Measurements from ENCODE around the gene TCF23.
"Not testable (repeated sequence)": the region's sequence is repeated elsewhere in the genome, so short reads cannot be mapped to it uniquely, and the experiment has no call there.

The TCF23 gene

DNA sequence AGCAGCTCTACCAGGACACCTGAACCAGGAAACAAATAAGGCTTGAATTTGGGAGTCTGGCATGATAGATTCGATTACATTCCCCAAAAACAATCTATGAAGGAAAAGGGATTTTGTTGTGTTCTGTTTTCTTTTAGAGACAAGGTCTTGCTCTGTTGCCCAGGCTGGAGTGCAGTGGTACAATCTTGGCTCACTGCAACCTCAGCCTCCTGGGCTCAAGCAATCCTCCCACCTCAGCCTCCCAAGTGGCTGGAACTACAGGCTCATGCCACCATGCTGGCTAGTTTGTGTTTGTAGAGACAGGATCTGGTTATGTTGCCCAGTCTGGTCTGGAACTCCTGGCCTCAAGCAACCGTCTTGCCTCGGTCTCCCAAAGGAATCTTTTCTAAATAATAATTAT, 49.3 kb downstream of the TCF23 start:
- 100% methylated on average over 3 of the region's 3 CpGs for WGBS
- not testable (repeated sequence) for H3K23ac ChIP-seq (ENCODE audit: low read length in 2 of 2); H3K27ac ChIP-seq (ENCODE audit: low read length, poor library complexity, severe bottlenecking); H4K8ac ChIP-seq (ENCODE audit: low read length); H2AFZ ChIP-seq (ENCODE audit: low read depth, low read length); H2BK15ac ChIP-seq (ENCODE audit: low read depth, poor library complexity, severe bottlenecking); H3K4me1 ChIP-seq (ENCODE audit: control insufficient read depth, insufficient read depth, low read depth, low read length); H3K27me3 ChIP-seq (ENCODE audit: control insufficient read depth in 1 of 2, insufficient read depth in 1 of 2, low read length in 2 of 2); H2BK12ac ChIP-seq (ENCODE audit: low read length in 2 of 2); H3K4ac ChIP-seq (ENCODE audit: low read depth in 1 of 2, low read length in 2 of 2); H2BK120ac ChIP-seq (ENCODE audit: low read depth, low read length); H4K91ac ChIP-seq (ENCODE audit: low read length); H3K4me3 ChIP-seq (ENCODE audit: insufficient read depth in 1 of 2, low read depth in 1 of 2, low read length in 2 of 2); H2AK5ac ChIP-seq (ENCODE audit: low read length, severe bottlenecking); H3K9me3 ChIP-seq (ENCODE audit: control insufficient read depth, low read length); H3K14ac ChIP-seq (ENCODE audit: low read length in 2 of 2); H3K18ac ChIP-seq (ENCODE audit: low read depth in 1 of 2, low read length in 2 of 2); H3K4me2 ChIP-seq (ENCODE audit: low read length, poor library complexity, severe bottlenecking); H2BK5ac ChIP-seq (ENCODE audit: low read depth, low read length, poor library complexity, severe bottlenecking); DNase-seq; H3K9ac ChIP-seq (ENCODE audit: low read length); H3K79me1 ChIP-seq (replicated peaks; ENCODE audit: low read length, poor library complexity, severe bottlenecking)
- peaks cover 21 to 29% of the 10 kb centered on the region in 2 experiments for H3K36me3 ChIP-seq (ENCODE audit: control insufficient read depth in 1 of 2, insufficient read depth in 2 of 2, low read depth in 1 of 2, low read length in 2 of 2)

DNA sequence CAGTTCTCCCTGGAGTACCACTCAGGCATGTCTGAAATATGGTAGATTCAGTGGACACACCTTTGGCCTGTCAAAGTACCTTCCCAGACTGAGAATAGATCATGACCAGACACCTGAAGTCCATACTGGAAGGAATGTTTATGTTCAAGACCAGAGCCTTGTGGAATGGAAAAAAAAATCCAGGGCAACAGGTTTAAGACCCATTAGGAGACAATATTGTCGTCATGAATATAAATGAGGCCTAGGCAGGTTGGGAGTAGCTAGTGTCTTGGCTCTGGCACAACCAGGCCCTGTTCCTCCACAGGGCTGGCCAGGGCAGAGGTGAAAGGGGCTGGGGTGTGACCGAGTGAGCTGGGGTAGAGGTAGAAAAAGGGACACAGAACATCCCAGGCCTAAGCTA, 49.8 kb downstream of the TCF23 start:
- no peak overlapping the region for H3K23ac ChIP-seq (ENCODE audit: low read length in 2 of 2)
- no peak overlapping the region for H2AK5ac ChIP-seq (ENCODE audit: low read length, severe bottlenecking)
- H4K91ac ChIP-seq (ENCODE audit: low read length), result no peak overlapping the region
- DNase-seq, result no peak
- no peaks in the 10 kb centered on the region for H3K79me1 ChIP-seq (replicated peaks; ENCODE audit: low read length, poor library complexity, severe bottlenecking)
- no peak overlapping the region for H3K18ac ChIP-seq (ENCODE audit: low read depth in 1 of 2, low read length in 2 of 2)
- H3K4ac ChIP-seq (ENCODE audit: low read depth in 1 of 2, low read length in 2 of 2), result no peak overlapping the region
- H3K27me3 ChIP-seq (ENCODE audit: control insufficient read depth in 1 of 2, insufficient read depth in 1 of 2, low read length in 2 of 2), result peaks cover 0 to 4% of the 10 kb centered on the region in 2 experiments
- H2AFZ ChIP-seq (ENCODE audit: low read depth, low read length), result no peak overlapping the region
- H2BK5ac ChIP-seq (ENCODE audit: low read depth, low read length, poor library complexity, severe bottlenecking), result no peak overlapping the region
- H3K4me1 ChIP-seq (ENCODE audit: control insufficient read depth, insufficient read depth, low read depth, low read length), result peaks cover 1% of the 10 kb centered on the region
- no peak overlapping the region for H3K4me2 ChIP-seq (ENCODE audit: low read length, poor library complexity, severe bottlenecking)
- H3K36me3 ChIP-seq (ENCODE audit: control insufficient read depth in 1 of 2, insufficient read depth in 2 of 2, low read depth in 1 of 2, low read length in 2 of 2), result peaks cover 23 to 35% of the 10 kb centered on the region in 2 experiments
- no peak overlapping the region for H2BK15ac ChIP-seq (ENCODE audit: low read depth, poor library complexity, severe bottlenecking)
- no peak overlapping the region for H3K4me3 ChIP-seq (ENCODE audit: insufficient read depth in 1 of 2, low read depth in 1 of 2, low read length in 2 of 2)
- H2BK120ac ChIP-seq (ENCODE audit: low read depth, low read length), result no peak overlapping the region
- no peak overlapping the region for H2BK12ac ChIP-seq (ENCODE audit: low read length in 2 of 2)
- H4K8ac ChIP-seq (ENCODE audit: low read length), result no peak overlapping the region
- H3K9ac ChIP-seq (ENCODE audit: low read length), result no peak overlapping the region
- WGBS, result 98% methylated on average over 2 of the region's 2 CpGs
- H3K27ac ChIP-seq (ENCODE audit: low read length, poor library complexity, severe bottlenecking), result no peak overlapping the region
- no peaks in the 10 kb centered on the region for H3K9me3 ChIP-seq (ENCODE audit: control insufficient read depth, low read length)
- no peak overlapping the region for H3K14ac ChIP-seq (ENCODE audit: low read length in 2 of 2)

DNA sequence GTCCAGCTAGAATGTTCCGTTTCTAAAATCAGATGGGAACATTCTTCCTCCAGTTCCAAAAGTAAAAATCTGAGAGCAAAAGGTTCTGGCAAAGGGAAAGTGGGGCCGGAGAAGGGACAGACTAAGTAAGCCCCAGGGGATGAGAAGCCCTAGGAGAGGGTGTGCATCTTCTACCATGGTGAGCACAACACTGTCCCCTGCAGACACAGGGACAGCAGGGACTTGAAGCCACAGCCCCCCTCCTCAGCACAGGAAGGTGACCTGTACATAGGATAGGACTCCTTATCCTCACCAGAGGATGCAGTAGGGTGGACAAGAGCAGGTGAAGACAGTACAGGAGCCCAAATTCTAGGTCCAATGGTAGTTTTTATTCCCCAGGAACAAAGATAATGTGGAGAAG, 50.4 kb downstream of the TCF23 start:
- H3K27me3 ChIP-seq (ENCODE audit: control insufficient read depth in 1 of 2, insufficient read depth in 1 of 2, low read length in 2 of 2), result peaks cover 0 to 4% of the 10 kb centered on the region in 2 experiments
- H2AFZ ChIP-seq (ENCODE audit: low read depth, low read length), result no peak overlapping the region
- no peak overlapping the region for H3K4ac ChIP-seq (ENCODE audit: low read depth in 1 of 2, low read length in 2 of 2)
- no peak overlapping the region for H3K4me2 ChIP-seq (ENCODE audit: low read length, poor library complexity, severe bottlenecking)
- DNase-seq, result no peak
- whole genome bisulfite sequencing, result 100% methylated on average over 1 of the region's 2 CpGs
- peaks cover 29 to 41% of the 10 kb centered on the region in 2 experiments for H3K36me3 ChIP-seq (ENCODE audit: control insufficient read depth in 1 of 2, insufficient read depth in 2 of 2, low read depth in 1 of 2, low read length in 2 of 2)
- no peak overlapping the region for H3K14ac ChIP-seq (ENCODE audit: low read length in 2 of 2)
- no peak overlapping the region for H2BK120ac ChIP-seq (ENCODE audit: low read depth, low read length)
- no peak overlapping the region for H4K8ac ChIP-seq (ENCODE audit: low read length)
- H3K4me3 ChIP-seq (ENCODE audit: insufficient read depth in 1 of 2, low read depth in 1 of 2, low read length in 2 of 2), result no peak overlapping the region
- no peak overlapping the region for H3K9ac ChIP-seq (ENCODE audit: low read length)
- no peak overlapping the region for H2AK5ac ChIP-seq (ENCODE audit: low read length, severe bottlenecking)
- H3K23ac ChIP-seq (ENCODE audit: low read length in 2 of 2), result no peak overlapping the region
- H3K27ac ChIP-seq (ENCODE audit: low read length, poor library complexity, severe bottlenecking), result no peak overlapping the region
- no peak overlapping the region for H2BK12ac ChIP-seq (ENCODE audit: low read length in 2 of 2)
- no peaks in the 10 kb centered on the region for H3K9me3 ChIP-seq (ENCODE audit: control insufficient read depth, low read length)
- H2BK5ac ChIP-seq (ENCODE audit: low read depth, low read length, poor library complexity, severe bottlenecking), result no peak overlapping the region
- H2BK15ac ChIP-seq (ENCODE audit: low read depth, poor library complexity, severe bottlenecking), result no peak overlapping the region
- no peak overlapping the region for H3K18ac ChIP-seq (ENCODE audit: low read depth in 1 of 2, low read length in 2 of 2)
- no peak overlapping the region for H4K91ac ChIP-seq (ENCODE audit: low read length)
- H3K79me1 ChIP-seq (replicated peaks; ENCODE audit: low read length, poor library complexity, severe bottlenecking), result no peaks in the 10 kb centered on the region
- H3K4me1 ChIP-seq (ENCODE audit: control insufficient read depth, insufficient read depth, low read depth, low read length), result peaks cover 1% of the 10 kb centered on the region

DNA sequence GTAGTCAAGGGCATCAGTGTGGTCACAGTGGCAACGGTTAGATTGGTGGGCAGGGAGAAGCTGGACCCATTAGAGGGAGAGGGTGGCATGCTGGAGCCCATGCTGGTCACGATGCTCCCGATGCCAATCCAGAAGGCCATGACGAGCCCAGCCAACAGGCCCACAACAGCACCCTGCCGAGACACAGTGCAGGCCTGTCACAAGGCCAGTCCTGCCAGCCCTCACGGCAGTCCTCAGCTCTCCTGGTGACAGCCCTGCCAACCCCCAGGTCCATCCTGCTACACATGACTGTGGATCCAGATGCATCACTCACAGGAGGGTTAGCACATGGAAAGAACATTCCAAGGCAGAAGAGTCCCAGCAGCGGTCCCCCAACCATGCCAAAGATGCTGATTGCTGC, 52.9 kb downstream of the TCF23 start:
- no peaks in the 10 kb centered on the region for H3K79me1 ChIP-seq (replicated peaks; ENCODE audit: low read length, poor library complexity, severe bottlenecking)
- no peak overlapping the region for H3K27ac ChIP-seq (ENCODE audit: low read length, poor library complexity, severe bottlenecking)
- H3K4me2 ChIP-seq (ENCODE audit: low read length, poor library complexity, severe bottlenecking), result no peak overlapping the region
- 96% methylated on average over 7 of the region's 7 CpGs for WGBS
- no peak overlapping the region for H3K4me3 ChIP-seq (ENCODE audit: insufficient read depth in 1 of 2, low read depth in 1 of 2, low read length in 2 of 2)
- no peak overlapping the region for H2AK5ac ChIP-seq (ENCODE audit: low read length, severe bottlenecking)
- no peak overlapping the region for H4K91ac ChIP-seq (ENCODE audit: low read length)
- H2BK12ac ChIP-seq (ENCODE audit: low read length in 2 of 2), result no peak overlapping the region
- H2BK15ac ChIP-seq (ENCODE audit: low read depth, poor library complexity, severe bottlenecking), result no peak overlapping the region
- H3K9ac ChIP-seq (ENCODE audit: low read length), result no peak overlapping the region
- no peak overlapping the region for H2BK120ac ChIP-seq (ENCODE audit: low read depth, low read length)
- no peak overlapping the region for H2BK5ac ChIP-seq (ENCODE audit: low read depth, low read length, poor library complexity, severe bottlenecking)
- no peak overlapping the region for H3K18ac ChIP-seq (ENCODE audit: low read depth in 1 of 2, low read length in 2 of 2)
- H4K8ac ChIP-seq (ENCODE audit: low read length), result no peak overlapping the region
- no peak overlapping the region for H3K14ac ChIP-seq (ENCODE audit: low read length in 2 of 2)
- H3K4ac ChIP-seq (ENCODE audit: low read depth in 1 of 2, low read length in 2 of 2), result no peak overlapping the region
- no peaks in the 10 kb centered on the region for H3K9me3 ChIP-seq (ENCODE audit: control insufficient read depth, low read length)
- H3K23ac ChIP-seq (ENCODE audit: low read length in 2 of 2), result no peak overlapping the region
- DNase-seq, result no peak
- H3K4me1 ChIP-seq (ENCODE audit: control insufficient read depth, insufficient read depth, low read depth, low read length), result no peaks in the 10 kb centered on the region
- peaks cover 50 to 65% of the 10 kb centered on the region in 2 experiments for H3K36me3 ChIP-seq (ENCODE audit: control insufficient read depth in 1 of 2, insufficient read depth in 2 of 2, low read depth in 1 of 2, low read length in 2 of 2)
- no peaks in the 10 kb centered on the region for H3K27me3 ChIP-seq (ENCODE audit: control insufficient read depth in 1 of 2, insufficient read depth in 1 of 2, low read length in 2 of 2)
- H2AFZ ChIP-seq (ENCODE audit: low read depth, low read length), result no peak overlapping the region
